NCI-H446 treated with DMSO at 0.1 percent for 48 hours (cell line): Measurements from ENCODE around the gene KRT4.
"Not testable (repeated sequence)": the region's sequence is repeated elsewhere in the genome, so short reads cannot be mapped to it uniquely, and the experiment has no call there.

Source experiments
- DNase-seq: peaks from one replicate; lab custom pipeline; 2025; lab: John Stamatoyannopoulos, UW

Gene KRT4

GRCh38 chr12:52772772-52773171 is 41.1 kb downstream of the KRT4 start:
- no peak for DNase-seq

GRCh38 chr12:52772188-52772587 is 41.7 kb downstream of the KRT4 start:
- no peak for DNase-seq

DNA sequence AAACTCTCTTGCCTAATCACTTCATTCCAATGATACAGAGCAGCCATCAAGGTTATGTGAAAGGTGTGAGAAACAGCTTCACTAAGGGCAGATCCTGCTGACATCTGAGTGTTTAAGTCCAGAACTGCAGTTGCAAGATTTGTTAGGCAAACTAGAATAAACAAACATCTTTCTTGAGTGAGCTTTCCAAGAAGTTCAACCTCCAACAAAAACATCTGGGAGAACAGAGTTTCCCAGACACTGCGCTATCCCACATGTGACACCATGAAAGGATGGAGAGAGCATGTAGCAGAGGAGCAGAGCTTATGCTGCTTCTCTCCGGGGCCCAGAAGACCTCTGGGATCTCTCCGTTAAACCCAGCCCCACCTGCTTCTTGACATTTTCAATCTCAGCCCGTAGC is 42.4 kb downstream of the KRT4 start:
- no peak for DNase-seq

DNA sequence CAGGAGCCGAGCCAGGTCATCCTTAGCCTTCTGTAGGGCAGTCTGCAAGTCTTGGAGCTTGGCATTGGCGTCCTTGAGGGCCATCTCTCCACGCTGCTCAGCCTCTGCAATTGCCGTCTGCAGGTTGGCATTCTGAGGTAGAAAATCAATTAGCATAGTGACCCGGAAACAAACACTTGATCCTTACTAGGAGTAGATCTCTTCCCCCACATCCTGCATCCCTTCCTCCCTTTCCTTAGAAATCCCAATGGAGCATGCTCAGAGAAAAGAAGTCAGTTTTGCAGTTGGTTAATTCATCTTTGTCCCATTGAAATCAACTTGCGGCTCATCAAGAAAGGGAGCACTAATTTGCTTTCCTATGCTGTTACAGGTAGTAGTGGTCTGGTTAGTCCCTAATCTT is 42.8 kb downstream of the KRT4 start:
- no peak for DNase-seq

DNA sequence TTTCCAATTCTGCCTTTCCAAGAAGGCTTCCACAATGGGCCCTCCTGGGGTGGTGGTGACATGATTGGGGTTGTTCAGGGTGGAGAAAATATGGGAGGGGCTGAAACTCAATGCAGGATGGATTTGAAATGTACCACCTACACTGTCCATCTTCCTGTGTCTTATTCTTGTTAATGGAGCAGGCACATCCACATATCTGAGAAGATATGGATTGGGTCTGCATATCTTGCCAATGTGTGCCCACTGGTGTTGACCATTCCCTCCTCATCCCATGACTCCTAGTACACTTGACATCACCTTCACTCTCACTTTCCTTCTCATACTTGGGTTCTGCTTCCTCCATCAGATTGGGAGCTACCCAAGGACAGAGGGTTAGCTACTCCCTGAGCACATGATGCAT is 44.0 kb downstream of the KRT4 start:
- DNase-seq, result no peak

DNA sequence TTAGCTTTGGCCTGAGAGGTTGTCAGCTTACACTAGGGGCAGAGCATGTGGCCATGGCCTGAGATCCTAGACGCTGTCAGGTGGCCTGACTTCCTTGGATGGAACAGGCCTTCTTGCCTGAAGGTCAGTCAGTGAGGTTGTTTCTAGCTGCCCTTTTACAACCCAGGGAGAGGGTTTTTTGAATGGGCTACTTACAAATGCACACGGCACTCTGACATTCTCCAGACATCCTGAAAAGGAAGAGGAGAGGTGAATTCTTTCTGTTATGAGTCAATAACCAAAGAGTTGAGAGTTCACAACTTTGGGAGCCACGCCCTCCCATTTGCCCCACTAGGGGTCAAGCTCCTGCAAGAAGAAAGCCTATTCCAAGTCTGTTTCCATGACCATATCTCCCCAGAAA is 44.6 kb downstream of the KRT4 start:
- DNase-seq, result no peak

GRCh38 chr12:52768479-52769200 is 45.3 kb downstream of the KRT4 start:
- no peak for DNase-seq

GRCh38 chr12:52767427-52767826 is 46.5 kb downstream of the KRT4 start:
- DNase-seq, result no peak

GRCh38 chr12:52767020-52767379 is 46.9 kb downstream of the KRT4 start:
- no peak for DNase-seq

DNA sequence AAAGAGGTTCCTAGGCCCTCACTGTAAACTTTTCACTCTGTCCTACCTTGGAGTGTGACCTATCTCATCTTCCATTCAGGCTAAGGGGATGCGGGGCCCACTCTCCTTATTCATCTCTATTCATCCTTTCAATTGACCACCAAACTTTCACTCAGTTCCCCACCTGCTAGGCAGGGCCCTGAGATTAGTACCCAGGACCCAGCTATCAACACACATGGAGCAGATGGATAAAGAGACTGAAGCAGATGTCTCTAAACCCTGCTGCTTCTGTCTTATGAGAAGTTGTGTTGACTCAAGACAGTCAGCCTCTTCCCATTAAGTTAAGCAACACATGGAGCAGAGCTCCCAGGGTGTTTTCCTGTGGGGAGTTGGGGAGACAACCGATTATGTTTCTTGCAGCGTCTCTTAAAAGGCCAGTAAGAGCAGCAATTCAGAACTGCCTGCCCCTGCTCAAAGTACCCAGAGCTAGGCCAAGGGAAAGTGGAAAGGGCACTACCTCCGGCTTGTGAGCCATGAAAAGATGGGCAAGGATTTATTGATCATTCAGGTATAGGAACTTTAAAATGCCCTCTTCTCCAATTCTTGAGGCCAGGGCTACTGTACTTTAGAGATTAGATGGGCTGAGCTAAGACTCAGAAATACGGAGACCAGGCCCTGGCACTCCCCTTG is 47.4 kb downstream of the KRT4 start:
- no peak for DNase-seq

GRCh38 chr12:52765702-52766101 is 48.2 kb downstream of the KRT4 start:
- no peak for DNase-seq

GRCh38 chr12:52763991-52764390 is 49.9 kb downstream of the KRT4 start:
- DNase-seq, result no peak

- DNase-seq, result no peak
These were observed 50.8 kb downstream of the KRT4 start for GRCh38 chr12:52763036-52763659.

- DNase-seq, result no peak
These were observed 52.1 kb downstream of the KRT4 start for GRCh38 chr12:52761802-52762201.

GRCh38 chr12:52761218-52761617 is 52.7 kb downstream of the KRT4 start:
- DNase-seq, result not testable (repeated sequence)

- DNase-seq, result no peak
These were observed 53.3 kb downstream of the KRT4 start for GRCh38 chr12:52760623-52761022.

- no peak for DNase-seq
These were observed 54.2 kb downstream of the KRT4 start for GRCh38 chr12:52759695-52760094.

GRCh38 chr12:52759218-52759617 is 54.7 kb downstream of the KRT4 start:
- no peak for DNase-seq

DNA sequence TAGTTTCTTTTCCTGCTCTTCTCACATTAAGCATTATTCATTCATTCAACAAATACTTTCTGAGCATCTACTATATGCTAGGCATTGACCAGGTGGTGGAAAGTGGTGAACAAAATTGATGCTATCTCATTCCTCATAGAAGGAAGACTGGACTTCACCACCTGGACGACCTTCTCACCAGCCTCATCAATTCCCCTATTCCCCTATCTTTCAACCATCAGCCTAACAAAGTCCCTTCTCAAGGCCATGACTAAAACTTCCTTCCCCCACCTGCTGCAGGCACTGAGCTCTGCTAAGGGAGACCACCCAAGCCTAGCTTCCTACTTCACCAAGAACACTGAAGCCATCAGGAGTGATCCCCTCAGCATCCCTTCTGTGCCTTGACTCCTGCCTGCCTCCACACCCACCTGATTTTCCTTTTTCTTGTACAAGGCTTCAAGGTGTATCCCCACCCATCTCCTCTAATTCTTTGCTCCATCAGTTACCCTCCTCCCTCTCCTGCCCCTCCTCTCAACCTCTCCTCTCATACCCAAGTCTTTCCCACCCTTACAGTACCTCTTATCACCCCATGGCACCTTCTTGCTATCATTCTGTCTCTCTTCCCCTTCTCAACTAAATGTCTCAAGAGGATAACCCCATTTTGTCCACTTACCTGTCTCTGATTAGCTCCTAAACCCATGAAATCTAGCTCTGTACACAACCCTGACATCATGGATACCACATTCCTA is 56.3 kb downstream of the KRT4 start:
- no peak for DNase-seq
